ENCODE data around the gene MSN.

The MSN gene

GRCh38 chrX:65671286-65671685 is 3.8 kb downstream of the MSN start:
- Histone ChIP-seq H3K4me2 (ENCODE audit: insufficient read depth, low read length) (peak overlapping the region; percentile 56), H3K9ac (ENCODE audit: low read depth, low read length) (peak overlapping the region; percentile 29), H3K27me3 (ENCODE audit: insufficient read depth, low read length, poor library complexity) (no peaks in the 10 kb centered on the region), H3K4me1 (ENCODE audit: insufficient read depth, low read length) (peaks cover 72% of the 10 kb centered on the region), H3K4me3 (ENCODE audit: low read depth in 1 of 2, low read length in 2 of 2) (peak overlapping the region in 1 of 2 experiments; percentile 25; a peak in 2 of 4 replicates), H2AFZ (ENCODE audit: low read depth, low read length) (no peak overlapping the region), H3K79me2 (ENCODE audit: insufficient read depth, low read length) (peaks cover 91% of the 10 kb centered on the region), H3K27ac (ENCODE audit: low read length) (peak overlapping the region; percentile 57), H4K20me1 (ENCODE audit: insufficient read depth, low read length) (peaks cover 61% of the 10 kb centered on the region), H3K9me3 (ENCODE audit: insufficient read depth, low read length, severe bottlenecking) (no peaks in the 10 kb centered on the region), H3K36me3 (ENCODE audit: insufficient read depth, low read length) (peaks cover 47% of the 10 kb centered on the region)
- TF ChIP-seq EZH2 (IDR thresholded peaks at IDR 0.05; ENCODE audit: borderline replicate concordance, low read depth, low read length, severe bottlenecking) (no peak), CTCF (IDR thresholded peaks at IDR 0.05; ENCODE audit: borderline replicate concordance, extremely low read depth, low read length, poor library complexity, severe bottlenecking) (no peak)
- ATAC-seq (ENCODE audit: insufficient read depth, low read depth) (no peak), DNase-seq (no peak)

- H3K9ac ChIP-seq (ENCODE audit: low read depth, low read length) = peak overlapping the region; percentile 29; the same call in 1 of the 2 replicates
- TF ChIP-seq CTCF (IDR thresholded peaks at IDR 0.05; ENCODE audit: borderline replicate concordance, extremely low read depth, low read length, poor library complexity, severe bottlenecking) = no peak
- no peak for TF ChIP-seq EZH2 (IDR thresholded peaks at IDR 0.05; ENCODE audit: borderline replicate concordance, low read depth, low read length, severe bottlenecking)
- peak overlapping the region; percentile 57 for H3K27ac ChIP-seq (ENCODE audit: low read length)
- H3K79me2 ChIP-seq (ENCODE audit: insufficient read depth, low read length) = peaks cover 96% of the 10 kb centered on the region
- H3K4me1 ChIP-seq (ENCODE audit: insufficient read depth, low read length) = peaks cover 73% of the 10 kb centered on the region
- no peaks in the 10 kb centered on the region for H3K9me3 ChIP-seq (ENCODE audit: insufficient read depth, low read length, severe bottlenecking)
- no peaks in the 10 kb centered on the region for H3K27me3 ChIP-seq (ENCODE audit: insufficient read depth, low read length, poor library complexity)
- H3K4me2 ChIP-seq (ENCODE audit: insufficient read depth, low read length) = peak overlapping the region; percentile 56
- H4K20me1 ChIP-seq (ENCODE audit: insufficient read depth, low read length) = peaks cover 65% of the 10 kb centered on the region
- H2AFZ ChIP-seq (ENCODE audit: low read depth, low read length) = no peak overlapping the region
- ATAC-seq (ENCODE audit: insufficient read depth, low read depth) (no peak), DNase-seq (no peak)
- peak overlapping the region in 1 of 2 experiments; percentile 25; a peak in 1 of 4 replicates for H3K4me3 ChIP-seq (ENCODE audit: low read depth in 1 of 2, low read length in 2 of 2)
- H3K36me3 ChIP-seq (ENCODE audit: insufficient read depth, low read length) = peaks cover 47% of the 10 kb centered on the region
These were observed 4.5 kb downstream of the MSN start for GRCh38 chrX:65671966-65672365.

GRCh38 chrX:65673857-65674203 is 6.4 kb downstream of the MSN start:
- Histone ChIP-seq H3K79me2 (ENCODE audit: insufficient read depth, low read length) (peaks cover 99% of the 10 kb centered on the region), H3K9ac (ENCODE audit: low read depth, low read length) (peak overlapping the region; percentile 13; the same call in 1 of the 2 replicates)
- ATAC-seq (ENCODE audit: insufficient read depth, low read depth) = no peak

More at GRCh38 chrX:65673857-65674203, 6.4 kb downstream of the MSN start:
- no peak for DNase-seq
- Histone ChIP-seq H2AFZ (ENCODE audit: low read depth, low read length) (no peak overlapping the region), H4K20me1 (ENCODE audit: insufficient read depth, low read length) (peaks cover 77% of the 10 kb centered on the region), H3K4me2 (ENCODE audit: insufficient read depth, low read length) (peak overlapping the region; percentile 56), H3K4me1 (ENCODE audit: insufficient read depth, low read length) (peaks cover 83% of the 10 kb centered on the region), H3K9me3 (ENCODE audit: insufficient read depth, low read length, severe bottlenecking) (no peaks in the 10 kb centered on the region), H3K4me3 (ENCODE audit: low read depth in 1 of 2, low read length in 2 of 2) (peak overlapping the region in 1 of 2 experiments; percentile 34; a peak in 2 of 4 replicates), H3K36me3 (ENCODE audit: insufficient read depth, low read length) (peaks cover 45% of the 10 kb centered on the region), H3K27me3 (ENCODE audit: insufficient read depth, low read length, poor library complexity) (no peaks in the 10 kb centered on the region), H3K27ac (ENCODE audit: low read length) (peak overlapping the region; percentile 47; the same call in 1 of the 2 replicates)
- TF ChIP-seq EZH2 (IDR thresholded peaks at IDR 0.05; ENCODE audit: borderline replicate concordance, low read depth, low read length, severe bottlenecking) = no peak
- no peak for TF ChIP-seq CTCF (IDR thresholded peaks at IDR 0.05; ENCODE audit: borderline replicate concordance, extremely low read depth, low read length, poor library complexity, severe bottlenecking)

Data from DND-41 (cell line).